GM19467 (cell line): ENCODE measurements around the gene UTS2B.

Experiments
- ATAC-seq: cut with Tn5 transposase; IDR thresholded peaks from one replicate; pipeline ENCODE4 v1.9.1; 2021; ENCODE audit warnings: mild to moderate bottlenecking, moderate library complexity; ENCODE audit not compliant: unreplicated experiment

UTS2B gene

GRCh38 chr3:191353022-191353777 is 22.9 kb upstream of the UTS2B start:
- peak; percentile 35 for ATAC-seq

- no peak for ATAC-seq
Observed at GRCh38 chr3:191352014-191352413, 21.7 kb upstream of the UTS2B start.

DNA sequence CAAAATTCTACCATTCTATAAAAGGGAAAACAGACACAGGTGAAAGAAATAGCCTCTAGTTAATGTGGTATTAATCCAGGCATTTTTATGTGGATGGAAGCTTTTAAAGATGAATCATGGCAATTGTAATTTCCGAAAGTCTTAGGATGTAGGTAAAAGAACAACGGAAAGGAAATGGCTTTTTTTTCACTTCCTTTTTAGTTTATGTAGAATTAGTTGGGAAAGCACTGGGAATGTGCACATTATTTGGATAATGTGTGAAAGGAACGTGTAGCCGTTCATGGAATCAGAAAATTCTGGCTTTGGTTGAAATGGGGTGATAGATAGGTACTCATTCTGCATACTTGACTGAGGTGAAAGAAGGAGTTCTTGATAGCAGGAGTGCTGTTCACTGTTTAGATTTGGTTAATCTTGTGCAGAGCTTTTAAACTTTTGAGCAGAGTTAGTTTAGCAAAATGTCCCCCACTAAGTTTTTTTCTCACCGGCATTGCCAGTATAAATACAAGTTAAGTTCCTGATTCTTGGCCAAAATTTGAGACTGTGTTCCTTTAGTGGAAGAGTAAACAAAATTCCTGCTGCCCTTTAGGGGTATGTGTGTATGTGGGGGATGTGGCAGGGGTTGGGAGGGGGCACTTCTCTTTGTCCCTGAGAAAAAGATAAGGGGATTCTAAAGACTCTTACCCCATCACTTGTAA is 20.2 kb upstream of the UTS2B start:
- ATAC-seq: no peak

DNA sequence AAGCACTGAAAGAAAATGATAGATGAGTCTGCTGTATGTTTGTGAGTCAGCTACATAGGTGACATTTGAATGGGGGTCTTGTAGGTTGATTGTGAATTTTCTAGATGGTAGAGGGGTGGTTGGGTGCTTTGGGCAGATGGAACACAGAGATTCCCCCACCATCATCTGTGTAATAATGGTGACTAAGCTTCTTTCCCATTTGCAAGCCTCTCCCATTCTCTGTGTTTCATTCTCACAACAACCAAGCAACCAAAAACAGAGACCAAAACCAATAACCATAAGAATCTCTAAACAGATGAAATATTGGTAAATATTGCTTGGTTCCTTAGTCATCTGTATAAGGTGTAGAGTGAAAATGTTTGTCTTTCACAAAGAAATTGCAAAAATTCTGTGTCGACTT is 17.8 kb upstream of the UTS2B start:
- no peak for ATAC-seq

DNA sequence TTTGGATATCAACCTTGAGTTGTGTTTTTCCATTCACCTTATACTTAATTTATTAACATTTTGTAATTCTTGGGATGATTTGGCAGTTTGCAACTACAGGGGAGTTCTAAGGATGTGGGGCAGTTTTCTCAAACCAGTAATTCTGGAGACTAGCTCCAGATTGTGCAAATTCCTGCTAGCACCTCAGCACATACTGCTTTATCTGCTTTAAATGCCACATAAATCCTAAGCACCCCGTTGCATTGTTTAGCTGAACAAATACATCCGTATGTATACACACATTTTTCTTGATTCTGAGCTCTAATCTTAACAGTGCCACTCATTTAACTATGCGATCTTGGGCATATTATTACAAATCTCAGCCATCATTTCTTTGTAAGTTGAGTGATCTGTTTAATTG is 16.9 kb upstream of the UTS2B start:
- ATAC-seq: no peak

DNA sequence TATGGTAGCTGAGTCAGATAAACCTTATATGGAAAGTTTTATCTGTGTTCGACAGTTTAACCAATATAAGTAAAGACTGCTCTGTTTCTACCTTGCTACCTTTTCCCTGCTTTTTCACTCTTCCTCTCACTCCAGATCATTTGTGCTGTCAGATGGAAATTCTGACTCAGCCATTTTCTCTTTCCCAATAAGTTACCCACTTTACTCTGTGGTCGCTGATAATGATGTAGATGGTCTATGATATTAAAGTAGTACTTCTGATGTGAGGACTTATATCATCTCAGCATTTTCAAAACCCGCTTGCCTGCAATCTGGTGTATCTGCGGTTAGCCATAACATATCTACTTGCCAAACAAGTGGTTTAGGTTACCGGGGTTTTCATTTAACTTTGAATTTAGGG is 15.0 kb upstream of the UTS2B start:
- no peak for ATAC-seq

- no peak for ATAC-seq
Observed at GRCh38 chr3:191343913-191344312, 13.6 kb upstream of the UTS2B start.

DNA sequence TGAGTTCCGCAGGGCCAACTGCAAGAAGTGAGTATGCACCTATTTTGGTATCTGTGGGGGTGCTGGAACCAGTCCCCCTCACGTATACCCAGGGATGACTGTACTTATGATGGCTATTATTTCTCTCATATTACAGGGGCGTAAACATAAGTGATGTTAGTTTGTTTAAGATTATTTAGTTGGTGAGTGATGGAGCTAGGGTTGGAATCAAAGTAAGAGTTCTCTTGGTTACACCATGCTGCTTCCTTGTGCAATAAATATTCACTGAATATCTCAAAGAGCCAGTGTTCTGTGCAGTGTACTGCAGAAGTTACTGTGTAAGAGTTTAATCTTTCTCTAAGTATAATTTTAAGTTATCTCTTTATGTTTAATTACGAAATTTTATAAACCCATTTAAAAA is 12.8 kb upstream of the UTS2B start:
- no peak for ATAC-seq

DNA sequence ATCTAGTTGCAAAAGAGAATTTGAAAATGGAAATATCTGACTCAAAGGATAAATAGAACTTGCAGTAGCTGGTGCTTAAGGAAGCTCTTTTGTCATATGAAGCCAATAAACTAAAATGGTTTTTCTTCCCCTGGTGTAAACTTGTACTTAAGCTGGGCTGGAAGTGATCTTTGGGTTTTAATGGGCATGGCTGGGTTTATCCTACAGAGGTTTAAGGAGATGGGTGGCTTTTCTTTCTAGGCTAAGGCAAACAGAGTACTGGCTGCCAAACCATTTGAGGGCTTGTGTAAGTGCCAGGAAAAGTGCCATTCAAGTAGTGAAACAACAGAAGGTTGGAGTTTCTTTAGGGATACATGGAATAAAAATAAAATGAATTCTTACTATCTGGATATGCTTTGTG is 12.1 kb upstream of the UTS2B start:
- no peak for ATAC-seq

GRCh38 chr3:191342006-191342405 is 11.7 kb upstream of the UTS2B start:
- ATAC-seq: no peak

DNA sequence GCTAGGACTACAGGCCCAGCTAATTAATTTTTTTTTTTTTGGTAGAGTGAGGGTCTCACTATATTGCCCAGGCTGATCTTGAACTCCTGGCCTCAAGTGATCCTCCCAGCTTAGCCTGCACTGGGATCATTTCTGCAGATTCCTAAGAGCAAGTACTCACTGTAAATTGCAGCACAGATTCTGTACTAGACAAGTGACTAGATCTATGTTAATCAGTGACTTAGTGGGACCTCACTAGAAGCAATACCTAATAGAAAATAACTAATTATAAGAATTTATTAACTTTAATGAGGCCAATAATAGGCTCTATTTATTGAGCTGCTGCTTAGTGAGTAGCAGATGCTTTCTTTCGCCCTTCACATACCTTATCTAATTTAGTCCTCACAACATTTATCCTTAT is 10.6 kb upstream of the UTS2B start:
- ATAC-seq: peak; percentile 44

- ATAC-seq: no peak
Observed at GRCh38 chr3:191340351-191340750, 10.0 kb upstream of the UTS2B start.

DNA sequence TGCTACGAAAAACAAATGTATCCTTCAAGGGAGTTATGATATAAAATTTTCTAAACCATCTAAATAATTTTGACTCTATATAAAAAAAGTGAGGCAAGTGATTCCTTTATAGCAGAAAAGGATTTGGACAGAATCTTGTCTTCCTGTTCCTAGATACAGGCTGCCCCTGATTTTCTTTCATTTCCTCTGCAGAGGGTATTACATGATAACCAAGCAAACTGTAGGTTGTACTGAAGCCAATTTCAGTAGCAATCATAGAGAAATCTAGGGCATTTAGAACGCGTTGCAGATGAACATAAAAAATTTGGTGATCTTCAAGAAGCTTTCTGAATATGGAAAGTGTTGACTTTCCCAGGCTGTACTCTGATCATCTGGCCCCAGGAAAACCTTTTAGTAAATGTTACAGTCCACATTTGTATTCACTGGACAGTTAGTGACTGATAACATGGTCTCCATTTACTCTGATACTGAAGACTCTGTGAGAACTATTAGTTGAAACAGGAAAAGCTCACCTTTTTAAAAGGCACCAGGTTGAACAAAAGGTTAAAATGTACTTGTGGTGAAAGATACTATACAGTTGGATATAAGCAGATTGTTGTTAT is 9.1 kb upstream of the UTS2B start:
- ATAC-seq: no peak

DNA sequence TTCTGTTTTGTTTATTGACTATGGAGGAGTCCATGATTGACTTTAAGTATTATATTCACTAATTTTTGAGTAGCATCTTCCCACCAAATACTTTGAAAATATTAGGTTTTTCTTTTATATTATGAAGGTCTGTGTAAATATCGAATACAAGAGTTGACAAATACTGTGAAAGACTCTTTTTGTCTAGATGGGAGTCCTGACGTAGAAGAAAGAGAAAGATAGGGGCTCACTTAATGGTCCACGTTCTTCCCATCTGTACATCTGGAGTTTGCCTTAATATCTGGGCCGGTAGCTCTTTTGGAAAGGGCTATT is 7.8 kb upstream of the UTS2B start:
- no peak for ATAC-seq

DNA sequence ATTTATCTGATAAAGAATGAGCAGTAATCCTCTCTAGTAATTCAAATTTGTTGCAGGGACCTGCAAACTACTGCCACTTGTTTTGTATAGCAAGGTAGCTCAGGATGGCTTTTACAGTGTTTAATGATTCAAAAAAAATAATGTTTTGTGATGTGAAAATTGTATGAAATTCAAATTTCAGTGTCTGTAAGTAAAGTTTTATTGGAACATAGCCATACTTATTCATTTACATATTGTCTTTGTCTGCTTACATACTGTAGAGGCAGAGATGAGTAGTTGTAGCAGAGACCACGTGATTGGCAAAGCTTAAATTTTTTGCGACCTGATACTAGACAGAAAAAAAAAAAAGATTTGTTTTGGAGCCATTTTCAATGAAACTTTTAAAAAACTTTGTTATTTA is 6.5 kb upstream of the UTS2B start:
- ATAC-seq: no peak

GRCh38 chr3:191334346-191334893 is 4.1 kb upstream of the UTS2B start:
- no peak for ATAC-seq

GRCh38 chr3:191333298-191333880 is 3.1 kb upstream of the UTS2B start:
- no peak for ATAC-seq

- ATAC-seq: no peak
Observed at GRCh38 chr3:191331388-191331787, 1.1 kb upstream of the UTS2B start.

DNA sequence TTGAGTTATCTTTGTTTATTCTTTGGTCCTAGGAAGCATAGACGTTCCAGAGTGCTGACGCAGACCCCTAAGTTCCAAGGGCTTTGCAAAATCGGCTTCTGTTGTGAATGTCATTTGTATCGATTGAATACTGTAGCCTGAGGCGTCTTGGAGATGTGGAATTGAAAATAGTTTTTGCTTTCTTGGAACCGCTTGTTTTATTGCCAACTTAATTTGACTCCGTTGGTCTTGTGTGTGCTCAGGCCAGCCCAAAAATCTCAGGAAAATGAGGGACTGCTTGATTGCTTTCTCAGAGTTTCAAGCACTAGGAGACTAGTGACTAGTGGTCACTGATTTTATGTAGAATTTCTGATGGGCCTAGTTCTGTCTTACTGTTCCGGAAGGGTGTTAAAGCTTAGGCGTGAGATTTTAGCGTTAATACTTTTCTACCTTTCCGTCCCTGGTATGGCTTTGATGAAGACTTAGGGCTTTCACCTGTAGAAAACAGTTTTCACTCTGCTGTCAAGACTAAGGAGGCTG is 263 bp upstream of the UTS2B start:
- no peak for ATAC-seq

DNA sequence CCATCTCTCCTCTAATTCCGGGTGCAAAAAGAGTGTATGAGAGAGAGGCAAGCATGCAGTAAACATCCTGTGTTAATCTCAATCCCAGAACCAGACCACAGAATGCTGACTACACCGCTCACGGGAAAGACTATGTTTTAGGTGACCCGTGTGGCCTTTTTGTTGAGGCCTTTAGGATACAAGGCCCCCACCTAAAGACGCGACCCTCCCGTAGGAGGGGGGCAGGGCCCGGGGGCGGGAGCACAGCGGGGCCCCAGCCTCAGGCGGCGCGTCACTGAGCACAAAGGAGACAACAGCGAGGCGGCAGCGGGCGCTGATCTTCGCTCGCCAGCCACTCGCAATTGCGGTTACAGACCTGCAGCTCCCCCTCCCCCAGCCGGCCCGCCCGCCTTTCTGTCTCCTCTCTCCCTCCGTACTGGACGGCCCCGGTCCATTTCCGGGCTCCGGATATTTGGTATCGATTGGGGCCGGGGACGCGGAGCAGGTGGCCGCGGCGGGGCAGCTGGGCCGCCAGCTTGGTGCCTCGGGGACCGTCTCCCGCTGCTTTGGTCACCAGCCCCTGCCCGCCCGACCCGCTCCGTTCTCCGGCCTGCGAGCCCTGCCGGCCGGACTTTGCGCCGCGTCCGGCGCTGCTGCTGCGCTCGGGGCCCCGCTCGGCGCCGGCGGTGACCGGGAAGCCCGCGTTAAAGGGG is 1.2 kb downstream of the UTS2B start, which contains the start of gene CCDC50:
TSS of gene CCDC50 (plus strand) at position 433 of the 692 bp plus-strand sequence. CDS start 281 bp downstream, outside the sequence.
- peak; percentile 77 for ATAC-seq
